GM18909 (cell line): ENCODE measurements around the gene TMPRSS6.

Experiments
- ATAC-seq: cut with Tn5 transposase; IDR thresholded peaks from one replicate; pipeline ENCODE4 v1.9.1; 2021; ENCODE audit warnings: mild to moderate bottlenecking; ENCODE audit not compliant: unreplicated experiment, poor library complexity

TMPRSS6 gene

DNA sequence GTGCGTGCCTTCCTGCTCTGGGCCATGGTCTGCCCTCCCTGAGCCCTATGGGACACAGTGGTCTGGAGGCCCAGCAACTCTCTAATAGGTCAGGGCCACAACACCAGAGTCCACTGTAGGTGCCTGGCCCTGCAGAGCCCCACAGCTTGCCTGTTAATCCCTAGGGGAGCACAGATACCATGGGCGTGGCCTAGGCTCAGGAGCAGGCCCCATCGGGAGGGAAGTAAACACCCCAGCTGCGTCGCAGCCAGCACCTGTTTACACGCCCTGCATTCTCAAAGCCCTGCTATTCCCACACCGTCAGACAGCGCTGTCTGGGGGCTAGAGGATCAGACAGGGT, 55.5 kb downstream of the TMPRSS6 start:
- ATAC-seq = no peak

DNA sequence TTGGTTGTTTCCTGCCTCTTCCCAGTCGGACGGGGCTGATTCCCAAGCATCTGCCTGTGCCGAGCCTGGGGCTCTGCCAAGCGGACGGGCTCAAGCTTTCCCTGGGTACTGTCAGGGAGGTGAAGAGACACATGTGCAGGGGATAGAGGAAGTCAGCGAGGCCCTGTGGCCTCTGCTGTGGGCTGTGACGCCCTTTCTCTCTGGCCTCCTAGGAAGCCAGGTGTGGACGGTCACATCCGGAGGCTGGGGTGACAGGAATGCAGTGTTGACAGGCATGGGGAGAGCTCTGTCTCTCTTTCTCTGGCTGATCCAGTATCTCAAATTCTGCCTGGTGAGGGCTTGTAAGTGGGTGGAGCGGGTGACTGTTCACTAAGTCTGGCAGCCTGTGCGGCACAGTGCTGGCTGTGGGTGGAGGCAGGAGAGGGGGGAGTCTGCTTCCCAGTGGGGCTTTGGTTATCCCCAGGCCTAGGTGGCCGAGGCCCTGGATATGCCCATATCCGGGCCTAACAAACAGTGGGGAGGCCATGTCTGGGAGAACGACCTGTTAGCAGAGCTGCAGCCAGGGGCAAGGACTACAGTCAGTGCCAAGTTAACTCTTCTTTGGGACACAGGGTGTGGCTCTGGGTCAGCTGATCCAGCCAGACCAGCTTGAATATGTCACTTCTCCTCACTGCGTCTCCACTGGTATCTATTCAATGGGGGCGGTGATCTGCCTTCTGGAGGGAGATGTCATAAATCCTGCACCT, 56.0 kb downstream of the TMPRSS6 start:
- no peak for ATAC-seq

DNA sequence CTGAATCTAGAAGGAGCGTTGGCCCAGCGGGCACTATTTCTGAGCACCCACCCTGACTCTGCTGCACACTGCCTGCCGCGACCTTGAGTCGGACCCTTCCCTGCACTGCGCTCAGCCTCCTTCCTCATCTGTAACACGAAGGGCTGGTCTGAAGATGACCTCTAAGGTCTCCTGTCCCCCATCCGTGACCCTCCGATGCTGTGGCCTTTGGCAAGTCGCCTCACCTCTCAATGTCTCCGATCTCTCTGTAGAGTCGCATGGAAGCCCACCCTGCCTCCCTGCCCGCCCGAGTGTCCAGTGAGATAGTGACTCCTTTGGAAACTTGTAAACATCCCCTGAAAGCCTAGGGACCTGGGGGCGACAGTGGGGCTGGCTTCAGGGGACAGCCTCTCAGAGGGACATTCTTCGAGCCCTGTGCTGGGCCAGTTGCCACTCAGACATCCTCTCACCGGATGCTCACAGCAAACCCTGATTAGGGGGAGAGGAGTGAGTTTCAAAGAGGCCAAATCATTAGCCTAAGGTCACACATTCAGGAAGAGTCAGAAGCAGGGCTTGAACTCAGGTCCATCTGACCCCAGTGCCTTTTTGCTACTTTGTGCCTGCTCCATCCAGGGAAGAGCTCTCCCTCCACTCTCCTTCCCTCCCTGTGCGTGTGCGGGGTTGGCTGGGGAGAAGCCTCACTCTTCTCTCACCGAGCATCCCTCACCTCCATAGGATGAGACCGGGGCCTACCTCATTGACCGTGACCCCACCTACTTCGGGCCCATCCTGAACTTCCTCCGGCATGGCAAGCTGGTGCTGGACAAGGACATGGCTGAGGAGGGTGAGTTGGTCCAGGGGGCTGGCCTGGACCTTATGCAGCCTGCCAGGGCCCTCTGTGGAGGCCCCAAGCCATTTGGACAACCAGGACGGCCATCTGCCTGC, 56.9 kb downstream of the TMPRSS6 start:
- no peak for ATAC-seq

DNA sequence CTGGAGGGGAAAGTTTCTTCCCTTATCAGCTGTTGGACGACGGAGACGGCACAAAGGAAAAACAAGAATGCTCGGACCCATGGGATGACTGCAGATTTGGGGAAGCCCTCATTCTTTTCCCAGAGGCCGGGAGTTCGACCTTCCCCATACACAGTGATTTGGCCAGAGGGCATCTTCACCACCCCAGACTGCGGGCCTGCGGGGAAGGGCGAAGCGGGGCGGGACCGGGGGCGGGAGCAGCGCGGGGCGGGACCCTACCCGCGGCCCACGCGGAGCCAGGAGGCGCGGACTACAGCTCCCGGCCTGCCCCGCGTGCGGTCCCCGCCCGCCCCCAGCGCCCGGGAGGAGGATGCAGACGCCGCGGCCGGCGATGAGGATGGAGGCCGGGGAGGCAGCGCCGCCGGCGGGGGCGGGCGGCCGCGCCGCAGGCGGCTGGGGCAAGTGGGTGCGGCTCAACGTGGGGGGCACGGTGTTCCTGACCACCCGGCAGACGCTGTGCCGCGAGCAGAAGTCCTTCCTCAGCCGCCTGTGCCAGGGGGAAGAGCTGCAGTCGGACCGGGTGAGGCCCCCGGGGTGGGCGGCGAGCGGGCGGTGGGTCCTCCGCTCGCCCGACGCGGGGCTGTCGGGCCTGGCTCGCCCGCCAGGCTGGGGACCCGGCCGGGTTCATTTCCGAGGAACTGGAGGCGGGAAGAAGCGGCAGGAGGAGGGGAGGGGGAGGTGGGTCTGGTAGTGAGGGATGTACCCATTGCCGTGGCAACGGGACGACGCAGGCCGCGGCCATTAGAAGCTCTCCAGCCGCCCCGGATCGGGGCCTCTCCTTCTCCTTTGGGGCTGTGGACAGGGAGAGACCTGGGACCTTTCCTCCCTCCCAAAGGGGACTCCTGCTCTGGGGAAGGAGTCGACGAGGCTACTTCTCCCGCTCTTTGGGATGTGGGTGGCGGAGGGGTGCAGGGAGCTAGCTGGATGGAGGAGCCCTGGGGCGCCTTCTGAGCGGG, 57.8 kb downstream of the TMPRSS6 start, which contains the start of gene KCTD17:
KCTD17 (plus strand) TSS at position 352 of the 995 bp plus-strand sequence; CDS start at position 371, 19 bp downstream.
- ATAC-seq = peak; percentile 63

DNA sequence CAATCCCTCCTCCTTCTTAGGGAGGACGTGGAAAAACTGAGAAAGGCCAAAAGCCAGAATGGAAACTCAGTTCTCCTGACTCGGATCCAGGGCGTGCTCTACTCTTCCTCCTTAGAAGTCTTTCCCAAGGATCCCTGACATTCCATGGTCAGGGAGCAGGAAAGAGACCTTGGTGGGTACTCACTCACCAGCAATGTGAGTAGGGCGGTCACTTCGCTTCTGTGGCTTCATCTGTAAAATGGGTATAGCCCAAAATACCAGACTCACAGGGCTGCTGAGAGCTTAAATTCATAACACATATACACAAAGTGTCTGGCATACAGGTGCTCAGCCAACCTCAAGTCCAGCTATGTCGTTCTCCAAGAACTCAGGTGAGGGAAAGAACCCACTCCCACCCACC, 58.6 kb downstream of the TMPRSS6 start:
- no peak for ATAC-seq

DNA sequence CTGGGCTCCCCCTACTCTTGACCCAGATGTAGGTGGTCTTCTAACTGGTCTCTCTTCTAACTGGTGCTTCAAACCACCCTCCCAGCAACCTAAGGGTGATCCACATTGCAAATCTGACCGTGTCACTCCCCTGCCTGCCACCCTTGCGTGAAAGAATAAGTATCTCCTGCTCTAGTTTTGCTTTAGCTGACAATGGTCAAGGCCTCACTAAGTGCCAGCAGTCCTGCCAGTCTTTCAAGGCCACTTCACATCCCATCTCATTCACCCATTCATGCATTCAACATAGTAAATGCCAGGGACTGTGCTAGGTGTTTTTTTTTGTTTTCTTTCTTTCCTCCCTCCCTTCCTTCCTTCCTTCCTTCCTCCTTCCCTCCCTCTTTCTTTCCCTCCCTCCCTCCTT, 60.3 kb downstream of the TMPRSS6 start:
- no peak for ATAC-seq

DNA sequence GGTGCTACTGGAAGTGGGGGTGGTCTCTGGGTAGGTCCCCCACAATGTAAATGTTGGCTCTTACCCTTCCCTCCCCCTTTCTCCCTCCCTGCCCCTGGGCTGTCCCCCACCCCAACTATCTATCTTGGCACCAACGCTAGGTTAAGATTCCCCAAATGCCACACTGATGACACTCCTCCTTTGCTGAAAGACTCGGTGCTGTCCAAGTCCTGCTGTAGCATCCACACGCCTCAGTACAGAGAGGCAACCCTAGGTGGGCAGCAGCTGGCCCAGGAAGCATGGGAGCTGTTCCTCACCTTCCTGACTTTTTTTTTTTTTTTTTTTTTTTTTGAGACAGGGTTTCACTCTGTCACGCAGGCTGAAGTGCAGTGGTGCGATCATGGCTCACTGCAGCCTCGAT, 61.4 kb downstream of the TMPRSS6 start:
- ATAC-seq = no peak

DNA sequence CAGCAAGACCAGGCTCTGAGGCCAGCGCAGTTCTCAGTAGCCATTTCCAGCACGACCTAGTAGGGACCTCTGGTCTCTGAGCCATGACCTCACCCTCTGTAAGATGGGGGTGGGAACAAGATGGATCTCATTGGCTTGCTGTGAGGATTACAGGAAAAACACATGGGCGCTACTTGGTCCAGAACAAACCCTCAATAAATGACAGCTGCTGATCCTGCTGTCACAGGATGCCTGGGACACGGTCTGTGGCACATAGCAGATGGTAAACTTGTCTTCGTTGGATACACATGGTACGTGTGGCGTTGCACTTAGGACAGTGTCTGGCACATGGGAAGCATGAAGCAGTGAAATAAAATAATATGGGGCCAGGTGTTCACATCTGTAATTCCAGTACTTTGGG, 62.5 kb downstream of the TMPRSS6 start:
- ATAC-seq = no peak

DNA sequence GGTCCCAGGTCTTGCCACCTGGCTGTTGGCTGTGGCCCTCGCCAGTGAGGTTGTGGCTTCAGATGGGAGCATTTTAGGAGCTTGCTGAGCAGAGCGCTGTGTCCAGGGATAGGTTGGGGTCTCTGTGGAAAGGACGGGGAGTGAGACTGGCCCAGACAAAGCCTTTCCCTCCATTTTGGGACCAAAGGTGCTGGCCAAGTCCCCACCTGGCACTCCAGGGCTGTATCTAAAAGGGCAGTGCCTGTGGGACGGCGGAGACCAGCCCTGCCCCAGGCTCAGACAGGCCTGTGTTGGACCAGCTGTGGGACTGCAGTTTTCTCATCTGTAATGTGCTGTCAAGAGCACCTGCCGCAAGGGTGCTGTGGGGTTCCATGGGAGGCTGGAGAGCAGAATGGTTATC, 62.9 kb downstream of the TMPRSS6 start:
- no peak for ATAC-seq

DNA sequence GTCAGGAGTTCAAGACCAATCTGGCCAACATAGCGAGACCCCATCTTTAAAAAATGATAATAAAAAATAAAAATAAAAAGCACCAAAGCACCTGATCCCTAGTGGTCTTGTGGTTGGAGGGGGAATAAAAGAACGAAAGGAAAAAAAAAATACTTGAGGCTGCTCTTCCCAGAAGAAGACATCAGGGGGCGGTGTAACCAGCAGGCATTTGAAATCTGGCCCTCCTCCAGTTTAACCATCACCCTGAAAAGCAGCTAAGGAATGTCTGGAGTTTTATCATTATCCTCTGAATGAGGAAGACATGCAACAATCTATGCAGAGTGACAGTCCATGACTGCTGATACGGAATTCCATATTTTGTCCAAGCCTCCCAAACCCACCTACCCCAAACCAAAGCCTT, 63.6 kb downstream of the TMPRSS6 start:
- ATAC-seq = no peak

DNA sequence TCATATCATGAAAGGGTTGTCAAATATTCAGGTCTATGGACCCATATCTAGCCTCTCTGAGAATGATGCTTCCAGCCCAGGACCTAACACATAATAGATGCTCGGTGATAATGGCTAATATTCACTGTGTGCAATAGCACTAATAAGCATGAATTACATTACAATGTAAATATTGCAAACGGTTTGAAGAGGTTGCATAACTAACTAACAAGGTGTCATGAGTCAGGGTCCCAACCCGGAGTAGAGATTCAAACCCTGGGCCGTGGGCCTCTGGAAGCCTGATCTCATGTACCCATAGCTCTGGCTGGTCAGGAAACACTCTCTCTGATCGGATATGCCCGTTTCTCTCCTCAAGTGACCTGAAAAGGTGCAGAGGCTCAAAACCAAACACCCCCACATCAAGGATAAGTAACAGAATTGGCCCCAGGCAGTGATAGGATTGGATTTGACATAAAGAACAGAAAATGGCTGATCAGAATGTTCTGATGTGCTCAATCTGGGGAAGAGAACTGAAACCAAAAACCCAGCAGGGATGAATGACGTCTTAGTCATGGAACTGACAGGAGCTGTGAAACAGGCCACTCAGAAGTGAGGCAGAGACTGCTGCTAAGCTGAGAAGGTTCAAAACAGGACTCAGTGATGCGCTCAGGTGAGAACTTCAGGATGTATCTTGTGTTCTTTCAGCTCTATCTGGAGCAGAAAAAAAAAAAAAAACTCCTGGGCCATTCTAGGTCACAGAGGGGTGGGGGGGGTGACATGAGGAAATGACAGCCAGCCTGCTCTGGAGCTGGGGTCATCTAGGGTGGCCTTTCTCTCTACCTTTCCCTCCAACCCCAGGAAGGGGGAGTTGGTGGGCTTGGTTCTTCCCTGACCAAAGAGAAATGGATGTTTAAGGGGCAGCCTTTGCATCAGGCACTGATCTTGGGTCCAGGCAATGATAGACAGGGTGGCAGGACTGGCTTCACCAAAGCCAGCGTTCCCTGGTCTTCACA, 64.6 kb downstream of the TMPRSS6 start:
- ATAC-seq = no peak

DNA sequence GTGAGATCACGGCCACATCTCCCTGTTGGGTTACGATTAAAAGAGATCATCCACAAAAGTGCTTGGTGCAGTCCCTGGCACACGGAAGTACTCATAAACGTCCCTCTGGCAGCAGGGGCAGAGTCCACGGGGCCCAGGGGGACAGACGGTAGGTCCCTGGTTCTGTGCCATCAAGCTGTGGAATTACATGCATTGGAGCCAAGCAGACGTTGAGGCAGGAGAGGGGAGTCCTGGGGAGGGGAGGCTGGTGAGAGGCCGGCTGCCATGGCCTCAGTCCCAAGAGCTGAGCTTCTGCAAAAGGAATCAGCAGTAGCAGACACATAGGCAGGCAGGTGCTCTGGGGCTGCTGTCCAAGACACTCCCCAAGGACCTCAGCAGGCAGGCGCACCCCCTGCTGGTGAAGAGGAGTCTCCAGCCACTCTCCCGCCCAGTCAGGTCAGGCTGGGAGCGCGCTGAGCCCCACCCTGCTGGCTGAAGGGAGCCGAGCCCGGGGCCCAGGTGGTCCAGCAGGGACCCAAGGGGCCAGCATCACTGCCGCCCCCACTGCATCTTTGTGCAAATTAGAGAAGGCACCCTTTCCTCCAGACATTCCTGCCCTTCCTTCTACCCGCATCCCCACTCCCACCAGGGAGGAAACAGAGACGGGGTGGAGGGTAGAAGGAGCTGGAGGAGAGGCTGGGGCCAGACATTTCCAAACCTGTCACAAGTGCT, 65.5 kb downstream of the TMPRSS6 start:
- no peak for ATAC-seq

DNA sequence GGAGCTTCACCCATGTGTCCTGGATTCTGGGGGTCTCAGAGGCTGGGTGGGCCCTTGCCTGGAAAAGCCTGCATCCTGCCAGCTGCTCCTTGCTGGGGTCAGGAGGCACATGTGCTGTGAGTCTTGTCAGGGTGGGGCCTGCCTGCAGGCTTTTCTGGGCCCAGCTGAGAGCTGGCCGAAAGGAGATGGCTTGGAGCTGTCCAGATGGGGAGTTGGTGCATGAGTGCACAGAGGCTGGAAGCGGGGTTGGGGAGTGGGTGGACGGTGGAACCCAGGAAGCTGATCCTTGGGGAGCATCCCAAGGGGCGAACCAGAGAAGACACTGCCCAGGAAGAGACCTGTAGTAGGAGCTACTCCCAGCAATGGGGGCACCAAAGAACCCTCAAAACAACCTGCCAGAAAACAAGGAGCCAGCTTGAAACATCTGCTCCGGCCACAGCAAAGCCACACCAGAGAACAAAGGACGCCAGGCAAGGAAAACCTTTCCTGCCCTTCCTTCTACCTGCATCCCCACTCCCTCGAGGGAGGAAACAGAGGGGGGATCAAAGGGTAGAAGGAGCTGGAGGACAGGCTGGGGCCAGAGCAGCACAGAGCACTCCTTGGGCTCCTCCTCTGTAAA, 66.2 kb downstream of the TMPRSS6 start:
- ATAC-seq = no peak

DNA sequence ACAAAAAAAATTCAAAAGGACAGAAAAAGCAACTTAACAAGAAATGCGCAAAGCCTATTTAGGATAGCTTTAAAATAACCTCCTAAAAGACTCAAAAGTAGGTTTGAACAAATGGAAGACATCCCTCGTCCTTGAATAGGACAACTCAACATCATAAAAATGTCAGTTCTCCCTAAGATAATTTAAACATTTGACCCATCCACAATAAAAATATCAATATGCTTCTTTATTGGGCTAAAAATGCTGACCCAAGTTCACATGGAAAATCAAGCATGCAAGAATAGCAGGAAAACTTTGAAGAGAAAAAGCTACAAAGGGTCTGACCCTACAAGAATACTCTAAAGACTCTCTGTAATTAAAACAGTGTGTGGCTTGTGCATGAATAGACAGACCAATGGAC, 70.0 kb downstream of the TMPRSS6 start:
- no peak for ATAC-seq

DNA sequence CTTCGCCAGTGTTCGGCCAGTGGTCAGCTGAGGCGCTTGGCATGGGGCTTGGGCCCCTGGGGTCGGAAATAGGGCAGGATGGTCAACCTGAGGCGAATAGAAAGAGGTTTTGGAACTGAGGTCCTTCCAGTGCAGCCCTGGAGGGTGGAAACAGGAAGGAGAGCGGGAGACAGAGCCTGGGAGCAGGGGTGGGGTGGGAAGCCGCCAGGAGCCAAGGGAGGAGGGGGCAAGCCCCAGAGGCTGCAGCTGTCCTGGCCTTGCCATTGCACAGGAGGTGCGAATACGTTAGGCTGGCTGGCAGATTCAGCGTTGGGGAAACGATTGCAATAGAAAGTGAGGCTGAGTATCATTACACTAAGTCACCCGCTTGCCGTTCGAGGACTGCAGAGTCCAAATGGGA, 71.8 kb downstream of the TMPRSS6 start:
- no peak for ATAC-seq

DNA sequence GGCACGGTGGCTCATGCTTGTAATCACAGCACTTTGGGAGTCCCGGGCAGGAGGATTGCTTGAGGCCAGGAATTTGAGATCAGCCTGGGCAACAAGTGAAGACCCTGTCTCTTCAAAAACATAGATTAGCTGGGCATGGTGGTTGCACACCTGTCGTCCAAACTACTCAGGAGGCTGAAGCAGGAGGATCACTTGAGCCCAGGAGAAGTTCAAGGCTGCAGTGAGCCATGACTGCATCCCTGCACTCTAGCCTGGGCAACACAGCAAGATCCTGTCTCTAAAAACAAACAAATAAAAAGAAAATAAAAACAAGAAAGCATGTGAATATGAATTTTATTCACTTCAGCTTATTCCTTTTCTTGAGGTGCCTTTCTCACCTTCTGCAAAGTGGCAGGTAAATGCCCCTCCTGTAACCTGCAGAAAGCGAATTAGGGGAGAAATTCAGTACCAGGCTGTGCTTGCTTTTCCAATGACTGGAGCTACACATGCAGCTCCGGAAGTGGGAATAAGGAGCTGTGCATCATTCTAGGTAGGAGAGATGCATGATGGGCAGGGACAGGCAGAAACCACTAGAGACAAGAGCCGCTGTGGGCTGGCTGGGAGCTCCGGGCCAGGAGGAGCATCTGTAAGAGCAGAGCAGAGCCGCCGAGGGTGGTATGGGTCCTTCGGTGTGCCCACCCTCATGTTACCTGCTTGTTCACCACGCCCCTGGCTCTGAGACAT, 72.7 kb downstream of the TMPRSS6 start:
- no peak for ATAC-seq

DNA sequence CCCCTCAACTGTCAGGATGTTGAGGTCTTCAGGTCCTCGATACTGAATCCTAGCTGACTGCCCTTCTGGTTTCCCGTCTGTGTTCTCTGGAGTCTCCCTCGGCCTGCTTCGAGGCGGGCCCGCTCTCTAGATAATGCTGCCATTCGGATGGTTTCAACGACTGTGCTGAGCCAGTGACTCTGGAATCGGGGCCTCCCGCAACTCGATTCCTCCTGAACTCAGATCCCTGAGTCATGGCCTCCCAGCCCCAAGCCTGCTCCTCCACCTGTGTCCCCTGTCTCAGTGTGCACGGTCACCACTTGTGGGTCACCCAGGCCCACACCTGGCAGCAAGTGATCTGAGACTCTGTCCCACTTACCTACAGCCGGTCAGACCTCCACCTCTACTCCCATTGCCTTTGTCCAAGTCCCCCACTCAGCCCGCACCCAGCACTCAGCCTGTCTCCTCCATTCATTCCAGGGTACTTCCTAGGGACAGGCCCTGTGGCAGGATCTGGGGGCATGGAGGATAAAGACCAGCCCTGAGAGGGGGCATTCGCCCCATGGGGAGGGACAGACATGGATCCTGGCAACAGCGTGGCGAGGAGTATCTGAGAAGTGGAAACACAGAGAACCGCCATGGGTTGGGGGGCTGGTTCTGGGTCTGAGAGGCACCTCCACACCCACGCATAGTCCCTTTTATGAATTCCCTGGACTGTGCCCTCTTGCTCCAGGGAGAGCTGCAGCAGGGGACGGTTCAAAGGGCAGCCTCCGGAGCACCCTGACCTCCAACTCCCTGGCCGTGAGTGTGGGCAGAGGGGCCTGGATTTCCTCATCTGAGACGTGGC, 75.7 kb downstream of the TMPRSS6 start:
- ATAC-seq = no peak
